Suprapubic skin (tissue), 3 donors: ENCODE data around the gene ACO2.

Experiments
- CTCF ChIP-seq, 2 donors: fragments of 200-600 bp in 1 of 2; fragments of 450-650 bp in 1 of 2; sonication (generic) in 1 of 2; IDR thresholded peaks; one replicate each; pipeline ENCODE4 v1.5.1; 2016 to 2019; ENCODE audit warnings: antibody characterized with exemption in 2 of 2, mild to moderate bottlenecking in 1 of 2, moderate library complexity in 1 of 2
- EP300 ChIP-seq: sonication (generic); formaldehyde crosslinking; IDR thresholded peaks from one replicate; pipeline ENCODE4 v1.6.1; 2017; ENCODE audit warnings: antibody characterized with exemption

- TF ChIP-seq CTCF (IDR thresholded peaks at IDR 0.05) (no peak), EP300 (no peak)
Observed at GRCh38 chr22:41481131-41481830, 12.4 kb downstream of the ACO2 start.
